Measurements from ENCODE around the gene PCYOX1L. TPM values are rescaled to one million over a fixed set of nuclear protein-coding genes. Genes with fewer than 3 reads are reported as not detected.

The PCYOX1L gene
- total RNA-seq, 1 experiment from 2014 or later: 7.0 TPM

GRCh38 chr5:149352169-149352568 is 5.7 kb upstream of the PCYOX1L start:
- CTCF ChIA-PET: no interaction called here
- no TSS peak for BruUV-seq (replicated peaks)
- TF ChIP-seq REST (IDR thresholded peaks at IDR 0.05; ENCODE audit: insufficient read depth in 1 of 2, low read depth in 2 of 2, low read length in 1 of 2): no peak
- TF ChIP-seq TCF7L2 (IDR thresholded peaks at IDR 0.05; ENCODE audit: low read depth, low read length): no peak
- no peak for TF ChIP-seq SIN3A (IDR thresholded peaks at IDR 0.05; ENCODE audit: borderline replicate concordance, insufficient read depth, low read depth, low read length)
- no peak for TF ChIP-seq POLR2AphosphoS5 (IDR thresholded peaks at IDR 0.05; ENCODE audit: low read depth, low read length)
- TF ChIP-seq CTCF (IDR thresholded peaks at IDR 0.05): no peak
- ATAC-seq: no peak
- H3K4me3 ChIP-seq (ENCODE audit: low read depth in 2 of 2, low read length in 2 of 2): no peak overlapping the region
- H3K27ac ChIP-seq (ENCODE audit: low read length): no peak overlapping the region
- H3K9me3 ChIP-seq (ENCODE audit: control insufficient read depth, insufficient read depth, low read depth, low read length): no peaks in the 10 kb centered on the region
- in situ Hi-C loops (cut with HindIII; ENCODE audit: low pct_unique_long_range_greater_than_20kb, low sequenced_read_pairs): no loop called here
- POLR2A ChIA-PET: interaction anchor here (0.7 kb wide), 1 partner anchor 176 kb away, joined by 4 read pairs; no protein-coding TSS in a partner anchor
- H3K36me3 ChIP-seq (ENCODE audit: control insufficient read depth, insufficient read depth, low read length): peaks cover 60% of the 10 kb centered on the region
- no peaks in the 10 kb centered on the region for H3K27me3 ChIP-seq (ENCODE audit: control insufficient read depth, insufficient read depth, low read length)
- intact Hi-C loops (cut with micrococcal nuclease; ENCODE audit: unreplicated experiment): no loop called here
- H3K4me1 ChIP-seq (ENCODE audit: control insufficient read depth, insufficient read depth, low read length): peaks cover 6% of the 10 kb centered on the region; the same call in 1 of the 2 replicates
- no peak for DNase-seq (ENCODE audit: low read depth, low spot score)

- intact Hi-C loops (cut with micrococcal nuclease; ENCODE audit: unreplicated experiment): no loop called here
- POLR2A ChIA-PET: no interaction called here
- no TSS peak for BruUV-seq (replicated peaks)
Observed at GRCh38 chr5:149353911-149354310, 3.9 kb upstream of the PCYOX1L start.

More at GRCh38 chr5:149353911-149354310, 3.9 kb upstream of the PCYOX1L start:
- no peak for ATAC-seq
- Histone ChIP-seq H3K4me1 (ENCODE audit: control insufficient read depth, insufficient read depth, low read length) (peaks cover 10% of the 10 kb centered on the region), H3K9me3 (ENCODE audit: control insufficient read depth, insufficient read depth, low read depth, low read length) (no peaks in the 10 kb centered on the region), H3K27ac (ENCODE audit: low read length) (no peak overlapping the region), H3K36me3 (ENCODE audit: control insufficient read depth, insufficient read depth, low read length) (peaks cover 44% of the 10 kb centered on the region), H3K27me3 (ENCODE audit: control insufficient read depth, insufficient read depth, low read length) (no peaks in the 10 kb centered on the region), H3K4me3 (ENCODE audit: low read depth in 2 of 2, low read length in 2 of 2) (no peak overlapping the region)
- no peak for TF ChIP-seq CTCF (IDR thresholded peaks at IDR 0.05)
- TF ChIP-seq TCF7L2 (IDR thresholded peaks at IDR 0.05; ENCODE audit: low read depth, low read length): no peak
- no peak for TF ChIP-seq SIN3A (IDR thresholded peaks at IDR 0.05; ENCODE audit: borderline replicate concordance, insufficient read depth, low read depth, low read length)
- TF ChIP-seq REST (IDR thresholded peaks at IDR 0.05; ENCODE audit: insufficient read depth in 1 of 2, low read depth in 2 of 2, low read length in 1 of 2): no peak
- TF ChIP-seq POLR2AphosphoS5 (IDR thresholded peaks at IDR 0.05; ENCODE audit: low read depth, low read length): no peak
- CTCF ChIA-PET: interaction anchor here (0.7 to 0.8 kb wide), 3 partner anchors 14 to 102 kb away, joined by 3 to 8 read pairs (median 6); no protein-coding TSS in a partner anchor
- DNase-seq (ENCODE audit: low read depth, low spot score): no peak
- in situ Hi-C loops (cut with HindIII; ENCODE audit: low pct_unique_long_range_greater_than_20kb, low sequenced_read_pairs): no loop called here
